Measurements from ENCODE around the gene MACF1. TPM values are rescaled to one million over a fixed set of nuclear protein-coding genes. Genes with fewer than 3 reads are reported as not detected.

MACF1 gene
- total RNA-seq, 4 donors from 2014 or later: 187 to 436 (median 261) TPM

DNA sequence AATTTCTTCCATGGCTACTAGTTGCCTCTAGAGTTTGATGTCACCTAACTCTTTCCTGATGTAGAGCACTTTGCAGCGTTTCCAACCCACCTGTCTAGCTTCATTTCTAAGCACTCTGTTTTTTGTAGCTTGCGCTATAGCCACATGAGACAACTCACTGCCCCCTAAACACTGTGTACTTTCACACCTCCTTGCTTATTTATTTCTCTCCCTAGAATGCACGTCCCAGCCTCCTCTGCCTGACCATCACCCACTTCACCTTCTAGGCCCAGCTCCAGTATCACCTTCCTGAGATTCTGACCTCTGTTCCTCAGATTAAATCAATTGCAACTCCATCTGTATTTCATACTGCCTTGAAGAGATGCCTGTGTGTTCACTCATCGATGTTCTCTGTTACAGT lies 32.5 kb downstream of the MACF1 start:
- TF ChIP-seq, protein P1, sequence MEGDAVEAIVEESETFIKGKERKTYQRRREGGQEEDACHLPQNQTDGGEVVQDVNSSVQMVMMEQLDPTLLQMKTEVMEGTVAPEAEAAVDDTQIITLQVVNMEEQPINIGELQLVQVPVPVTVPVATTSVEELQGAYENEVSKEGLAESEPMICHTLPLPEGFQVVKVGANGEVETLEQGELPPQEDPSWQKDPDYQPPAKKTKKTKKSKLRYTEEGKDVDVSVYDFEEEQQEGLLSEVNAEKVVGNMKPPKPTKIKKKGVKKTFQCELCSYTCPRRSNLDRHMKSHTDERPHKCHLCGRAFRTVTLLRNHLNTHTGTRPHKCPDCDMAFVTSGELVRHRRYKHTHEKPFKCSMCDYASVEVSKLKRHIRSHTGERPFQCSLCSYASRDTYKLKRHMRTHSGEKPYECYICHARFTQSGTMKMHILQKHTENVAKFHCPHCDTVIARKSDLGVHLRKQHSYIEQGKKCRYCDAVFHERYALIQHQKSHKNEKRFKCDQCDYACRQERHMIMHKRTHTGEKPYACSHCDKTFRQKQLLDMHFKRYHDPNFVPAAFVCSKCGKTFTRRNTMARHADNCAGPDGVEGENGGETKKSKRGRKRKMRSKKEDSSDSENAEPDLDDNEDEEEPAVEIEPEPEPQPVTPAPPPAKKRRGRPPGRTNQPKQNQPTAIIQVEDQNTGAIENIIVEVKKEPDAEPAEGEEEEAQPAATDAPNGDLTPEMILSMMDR (IDR thresholded peaks at IDR 0.05): no peak
- TF ChIP-seq POLR2A (IDR thresholded peaks at IDR 0.05): no peak
- Histone ChIP-seq H3K27me3 (no peaks in the 10 kb centered on the region), H3K27ac (no peak overlapping the region)

DNA sequence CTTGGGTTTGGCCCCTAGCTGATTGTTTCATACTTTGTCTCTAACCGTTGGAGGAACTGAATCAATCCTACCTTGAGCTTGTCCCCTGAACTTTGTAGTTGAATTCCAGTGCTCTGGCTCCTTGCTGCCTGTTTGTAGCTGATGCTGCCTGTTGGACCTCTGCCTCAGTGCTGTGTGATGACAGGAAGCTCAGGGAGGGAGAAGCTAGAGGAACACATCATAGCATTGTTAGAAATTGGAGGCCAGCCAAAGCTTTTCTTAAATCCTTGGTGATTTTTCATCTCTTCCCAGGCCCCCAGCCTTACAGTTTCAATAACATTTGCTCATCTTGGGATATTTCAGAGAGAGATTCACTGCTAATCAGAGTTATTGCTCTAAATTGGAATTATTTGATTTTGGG lies 34.0 kb downstream of the MACF1 start:
- DNase-seq: no peak
- Histone ChIP-seq H3K27ac (no peak overlapping the region), H3K9me3 (no peaks in the 10 kb centered on the region), H3K4me3 (no peak overlapping the region), H3K27me3 (no peaks in the 10 kb centered on the region), H3K4me1 (no peaks in the 10 kb centered on the region), H3K36me3 (no peaks in the 10 kb centered on the region)
- TF ChIP-seq, protein P1 (IDR thresholded peaks at IDR 0.05): no peak
- no peak for TF ChIP-seq POLR2A (IDR thresholded peaks at IDR 0.05)

More for the DNA sequence above, 32.5 kb downstream of the MACF1 start:
- no peaks in the 10 kb centered on the region for H3K9me3 ChIP-seq
- H3K36me3 ChIP-seq: peaks cover 0 to 7% (median 0%) of the 10 kb centered on the region in 3 donors
- no peaks in the 10 kb centered on the region for H3K4me1 ChIP-seq
- DNase-seq: no peak
- H3K4me3 ChIP-seq: no peak overlapping the region

DNA sequence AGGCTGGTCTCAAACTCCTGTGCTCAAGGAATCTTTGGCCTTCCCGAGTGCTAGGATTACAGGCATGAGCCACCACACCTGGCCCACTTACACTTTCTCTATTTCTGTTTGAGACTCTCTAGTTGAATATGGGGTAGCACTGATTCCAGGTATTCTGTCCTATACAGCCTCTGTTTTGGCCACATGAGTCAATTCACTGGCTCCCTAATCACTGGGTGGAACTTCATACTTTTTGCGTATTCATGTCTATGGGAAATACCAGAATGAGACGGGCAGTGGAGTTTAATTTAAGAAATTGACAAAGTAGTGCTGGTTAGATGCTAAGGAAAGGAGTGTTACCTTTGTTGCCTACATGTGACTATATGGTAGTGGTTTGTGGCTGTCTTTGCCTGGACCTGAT lies 35.5 kb downstream of the MACF1 start:
- DNase-seq: no peak
- H3K9me3 ChIP-seq: no peaks in the 10 kb centered on the region
- H3K27me3 ChIP-seq: no peaks in the 10 kb centered on the region
- TF ChIP-seq, protein P1 (IDR thresholded peaks at IDR 0.05): no peak
- no peak for TF ChIP-seq POLR2A (IDR thresholded peaks at IDR 0.05)
- H3K4me1 ChIP-seq: no peaks in the 10 kb centered on the region
- H3K36me3 ChIP-seq: no peaks in the 10 kb centered on the region
- H3K4me3 ChIP-seq: no peak overlapping the region
- no peak overlapping the region for H3K27ac ChIP-seq

DNA sequence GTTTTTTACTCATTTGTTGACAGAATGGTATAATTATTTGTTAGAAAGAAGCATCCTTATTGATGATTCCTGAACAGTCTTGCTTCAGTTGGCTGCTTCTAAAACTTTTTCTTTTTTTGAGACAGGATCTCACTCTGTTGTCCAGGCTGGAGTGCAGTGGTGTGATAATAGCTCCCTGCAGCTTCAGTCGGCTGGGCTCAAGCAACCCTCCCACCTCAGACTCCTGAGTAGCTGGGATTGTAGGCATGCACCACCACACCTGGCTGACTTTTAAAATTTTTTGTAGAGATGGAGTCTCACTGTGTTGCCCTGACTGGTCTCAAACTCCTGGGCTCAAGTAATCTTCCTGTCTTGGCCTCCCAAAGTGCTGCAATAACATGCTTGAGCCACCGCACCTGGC lies 38.8 kb downstream of the MACF1 start:
- H3K4me1 ChIP-seq: no peaks in the 10 kb centered on the region
- H3K9me3 ChIP-seq: no peaks in the 10 kb centered on the region
- H3K36me3 ChIP-seq: no peaks in the 10 kb centered on the region
- no peaks in the 10 kb centered on the region for H3K27me3 ChIP-seq
- H3K4me3 ChIP-seq: no peak overlapping the region
- TF ChIP-seq POLR2A (IDR thresholded peaks at IDR 0.05): no peak
- TF ChIP-seq, protein P1 (IDR thresholded peaks at IDR 0.05): no peak
- no peak for DNase-seq
- no peak overlapping the region for H3K27ac ChIP-seq

DNA sequence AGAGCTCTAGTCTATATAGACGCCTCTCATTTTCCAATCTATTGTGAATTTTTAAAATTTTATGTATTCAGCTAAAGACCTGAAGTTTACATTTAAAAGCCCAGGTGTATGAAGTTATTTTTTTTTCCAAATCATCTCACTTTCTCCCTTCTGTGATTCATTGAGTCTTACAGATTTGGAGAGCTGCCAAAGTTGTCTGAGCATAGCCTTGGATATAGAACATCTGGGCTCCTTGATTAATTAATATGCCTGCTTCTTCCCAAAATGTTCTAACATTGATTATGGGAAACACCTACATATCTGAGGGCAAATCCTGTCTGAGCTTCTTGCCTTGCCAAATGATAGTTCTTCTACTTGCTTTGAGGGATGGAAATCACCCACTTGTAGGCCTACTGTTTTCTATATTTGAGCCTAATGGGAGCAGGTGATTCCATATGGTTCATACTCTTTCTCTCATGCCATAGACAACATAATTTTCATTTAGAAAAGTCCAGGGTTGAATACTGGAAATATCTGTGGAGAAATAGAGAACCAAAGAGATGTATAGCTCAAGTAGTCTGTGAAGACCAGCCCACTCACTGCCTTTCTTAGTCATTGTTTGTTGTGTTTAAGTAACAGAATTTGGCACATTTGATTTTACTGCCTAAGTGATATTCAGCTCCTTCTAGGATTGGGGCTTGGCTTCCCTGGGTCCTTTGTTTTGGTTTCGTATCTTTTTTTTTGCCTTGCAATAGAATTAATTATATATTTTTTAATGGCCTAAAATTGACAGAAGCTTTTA lies 46.2 kb downstream of the MACF1 start:
- no peak overlapping the region for H3K4me3 ChIP-seq
- no peaks in the 10 kb centered on the region for H3K9me3 ChIP-seq
- no peaks in the 10 kb centered on the region for H3K27me3 ChIP-seq
- TF ChIP-seq, protein P1 (IDR thresholded peaks at IDR 0.05): no peak
- TF ChIP-seq POLR2A (IDR thresholded peaks at IDR 0.05): no peak
- H3K36me3 ChIP-seq: peaks cover 0 to 23% (median 0%) of the 10 kb centered on the region in 3 donors
- H3K27ac ChIP-seq: no peak overlapping the region
- no peaks in the 10 kb centered on the region for H3K4me1 ChIP-seq
- DNase-seq: no peak
